Right renal pelvis (tissue), 4 donors: ENCODE data around the gene OR5B3. TPM values are rescaled to one million over a fixed set of nuclear protein-coding genes. Genes with fewer than 3 reads are reported as not detected.

ENCODE experiments used
- polyA plus RNA-seq, 4 donors: library from polyadenylated mRNA; unstranded; fragments of 120-200 nt; gene quantifications; one replicate each; pipeline ENCODE4 v1.2.1, GENCODE V29; 2013; ENCODE audit not compliant: insufficient read length in 4 of 4

The OR5B3 gene
- polyA plus RNA-seq, 4 donors: not detected

Other genes with a start within 250 kb of the OR5B3 start
- gene OR9Q2, start 217.8 kb downstream of the OR5B3 start, polyA plus RNA-seq: not detected
- not detected for gene OR1S2, start 202.7 kb downstream of the OR5B3 start, polyA plus RNA-seq
- not detected for gene OR1S1, start 194.2 kb downstream of the OR5B3 start, polyA plus RNA-seq
- not detected for gene OR10Q1, start 178.0 kb downstream of the OR5B3 start, polyA plus RNA-seq
- gene OR10W1, start 138.6 kb downstream of the OR5B3 start, polyA plus RNA-seq: not detected
- not detected for gene OR5B17, start 47.8 kb downstream of the OR5B3 start, polyA plus RNA-seq
- under 1 TPM in 1 of 4 donors, not detected in 3; 0.03 TPM for gene OR5B2, start 21.2 kb upstream of the OR5B3 start, polyA plus RNA-seq
- gene OR5B12, start 35.4 kb upstream of the OR5B3 start, polyA plus RNA-seq: not detected
- gene OR5B21, start 101.2 kb upstream of the OR5B3 start, polyA plus RNA-seq: not detected
- gene LPXN, start 169.0 kb upstream of the OR5B3 start, polyA plus RNA-seq: 1 to 10 TPM; 7.3 to 8.2 (median 7.7) TPM
- gene ZFP91, start 172.2 kb upstream of the OR5B3 start, polyA plus RNA-seq: 10 to 100 TPM; 55.3 to 72.5 (median 69.5) TPM
- 1 to 10 TPM in 3 of 4 donors, under 1 TPM in 1; 0.97 to 1.5 (median 1.2) TPM for gene CNTF, start 215.8 kb upstream of the OR5B3 start, polyA plus RNA-seq